HG03342 (cell line): Measurements from ENCODE around the gene KIF12.

Experiments
- ATAC-seq: cut with Tn5 transposase; IDR thresholded peaks from one replicate; pipeline ENCODE4 v1.9.1; 2021; ENCODE audit warnings: mild to moderate bottlenecking, moderate library complexity; ENCODE audit not compliant: unreplicated experiment

Gene KIF12

GRCh38 chr9:114070188-114071103 lies 28.6 kb downstream of the KIF12 start:
- ATAC-seq = no peak

GRCh38 chr9:114069476-114070187 lies 29.5 kb downstream of the KIF12 start:
- no peak for ATAC-seq

- ATAC-seq = no peak
Measured at GRCh38 chr9:114065304-114065703, 33.8 kb downstream of the KIF12 start.

- ATAC-seq = no peak
Measured at GRCh38 chr9:114061830-114062474, 37.1 kb downstream of the KIF12 start.

- no peak for ATAC-seq
Measured at GRCh38 chr9:114061292-114061691, 37.8 kb downstream of the KIF12 start.

- ATAC-seq = no peak
Measured at GRCh38 chr9:114060711-114061110, 38.4 kb downstream of the KIF12 start.

DNA sequence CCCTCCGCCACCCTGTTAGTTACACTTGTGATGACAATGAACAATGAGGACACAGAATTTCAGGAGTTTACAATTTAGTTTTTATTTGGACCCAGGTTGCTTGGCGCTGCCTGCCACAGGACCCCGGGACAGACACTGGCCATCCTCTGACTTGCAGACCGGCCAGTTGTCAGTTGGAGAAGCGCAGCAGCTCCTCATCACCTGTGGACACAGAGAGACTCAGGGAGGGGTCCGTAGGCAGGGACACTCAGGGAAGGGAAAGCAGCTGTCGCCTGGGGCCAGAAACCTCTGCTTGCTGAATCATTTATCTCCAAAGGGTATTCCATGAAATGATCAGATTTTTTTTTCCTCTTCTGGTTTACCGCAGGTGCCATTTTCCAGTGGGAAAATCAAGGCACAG lies 39.0 kb downstream of the KIF12 start:
- no peak for ATAC-seq

DNA sequence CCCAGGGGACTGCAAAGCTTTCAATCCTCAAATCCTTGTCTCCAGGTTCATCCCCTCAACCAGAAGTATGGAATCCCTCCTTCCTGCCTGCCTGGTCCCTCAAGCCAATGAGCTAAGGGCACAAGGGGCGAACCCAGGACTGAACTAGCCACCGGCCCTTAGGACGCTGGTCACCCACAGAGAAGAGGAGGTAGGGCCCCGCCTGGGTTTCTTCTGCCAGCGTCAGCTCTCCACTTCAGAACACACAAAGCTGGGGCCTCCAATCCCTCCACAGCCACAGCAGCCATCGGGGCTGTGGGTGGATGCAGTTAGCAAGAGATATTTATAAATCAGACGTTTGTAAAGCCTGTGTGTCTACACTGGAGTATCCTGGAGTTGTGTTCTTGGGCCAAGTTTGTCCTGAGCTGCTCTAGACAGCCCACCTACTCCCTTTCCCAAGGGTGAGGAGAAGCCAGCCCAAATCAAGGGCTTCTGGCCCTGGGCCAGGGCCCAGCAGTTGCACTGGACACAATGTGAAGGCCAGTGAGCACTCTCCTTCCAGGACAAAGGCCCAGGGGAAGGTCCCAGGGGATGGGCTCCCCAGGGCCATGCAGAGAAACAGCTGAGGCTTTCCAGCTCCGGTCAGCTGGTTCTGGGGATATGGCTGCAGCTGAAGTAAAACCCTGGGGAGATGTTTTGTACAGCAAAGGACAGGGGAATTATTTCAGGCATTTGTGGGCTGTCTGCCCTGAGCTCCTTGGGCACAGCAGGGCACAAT lies 39.9 kb downstream of the KIF12 start:
- no peak for ATAC-seq

GRCh38 chr9:114058688-114059046 lies 40.4 kb downstream of the KIF12 start:
- no peak for ATAC-seq

- no peak for ATAC-seq
Measured at GRCh38 chr9:114057161-114057885, 41.8 kb downstream of the KIF12 start.

GRCh38 chr9:114056527-114056926 lies 42.6 kb downstream of the KIF12 start:
- ATAC-seq = no peak

GRCh38 chr9:114055894-114056293 lies 43.2 kb downstream of the KIF12 start:
- no peak for ATAC-seq

DNA sequence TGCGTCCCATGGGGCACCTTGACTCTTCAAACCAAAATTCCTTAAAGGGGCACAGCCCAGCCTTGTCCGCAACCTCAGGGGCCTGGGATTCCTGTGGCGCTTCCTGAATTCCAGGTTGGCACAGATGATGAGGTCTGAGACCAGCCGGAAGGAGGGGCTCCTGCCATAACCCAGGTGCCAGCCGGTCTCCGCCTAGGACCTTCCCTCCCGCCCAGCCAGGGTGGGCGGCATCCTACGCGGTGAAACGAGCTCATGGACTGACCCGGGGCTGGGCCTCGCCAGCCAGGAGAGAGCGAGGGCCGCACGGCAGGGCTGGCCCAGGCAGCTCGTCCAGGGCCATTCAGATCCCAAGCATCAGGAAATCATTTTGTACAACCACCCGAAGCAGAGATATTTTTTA lies 44.0 kb downstream of the KIF12 start:
- no peak for ATAC-seq

- ATAC-seq = no peak
Measured at GRCh38 chr9:114054191-114054690, 44.9 kb downstream of the KIF12 start.

GRCh38 chr9:114053246-114054005 lies 45.7 kb downstream of the KIF12 start:
- no peak for ATAC-seq

DNA sequence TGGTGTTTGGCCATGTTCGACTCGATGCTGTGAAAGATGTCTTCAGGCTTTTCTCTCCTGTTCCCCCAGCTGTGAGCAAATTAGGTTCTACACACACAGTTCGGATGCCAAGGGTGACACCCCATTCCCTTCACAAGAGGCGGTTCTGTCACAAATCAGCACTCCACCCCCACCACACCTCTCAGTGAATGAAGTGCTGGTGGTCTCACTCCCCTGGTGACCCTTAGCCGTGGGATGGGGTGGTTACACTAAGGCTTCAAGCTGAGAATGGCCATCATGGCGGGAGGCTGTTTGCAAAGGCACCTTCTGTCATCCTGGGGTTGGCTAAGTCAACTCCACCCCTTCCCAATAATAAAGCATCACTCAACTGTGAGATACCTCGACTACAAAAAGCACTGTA lies 47.4 kb downstream of the KIF12 start:
- ATAC-seq = no peak

GRCh38 chr9:114051281-114051680 lies 47.8 kb downstream of the KIF12 start:
- no peak for ATAC-seq

GRCh38 chr9:114050646-114051045 lies 48.4 kb downstream of the KIF12 start:
- no peak for ATAC-seq

- no peak for ATAC-seq
Measured at GRCh38 chr9:114050226-114050568, 48.9 kb downstream of the KIF12 start.
